Right lobe of liver (tissue), 6 donors: ENCODE measurements around the gene SYNE2. TPM values are rescaled to one million over a fixed set of nuclear protein-coding genes. Genes with fewer than 3 reads are reported as not detected.

Experiments
- ATAC-seq, 4 donors: fragments of 200-7000 bp; cut with Tn5 transposase; one replicate each; pipeline ENCODE4 v1.9.1; 2020; ENCODE audit warnings: mild to moderate bottlenecking in 4 of 4, moderate library complexity in 4 of 4
- DNase-seq, 3 donors: peaks; one replicate each; pipeline ENCODE4 v3.0.0-alpha.2; 2020
- H3K27ac ChIP-seq, 3 donors: fragments of 200-600 bp; one replicate each; pipeline ENCODE4 v1.8.0; 2022
- H3K27me3 ChIP-seq, 2 donors: fragments of 200-600 bp; one replicate each; pipeline ENCODE4 v1.8.0; 2022
- H3K36me3 ChIP-seq, 4 donors: fragments of 200-600 bp; sonication (generic) in 1 of 4; one replicate each; pipeline versions ENCODE4 v1.5.1 to v1.8.0; 2017 to 2022; ENCODE audit warnings: control low read depth in 1 of 4
- H3K4me1 ChIP-seq, 4 donors: fragments of 200-600 bp; sonication (generic) in 1 of 4; one replicate each; pipeline versions ENCODE4 v1.5.1 to v1.8.0; 2017 to 2022; ENCODE audit warnings: control low read depth in 1 of 4
- H3K4me3 ChIP-seq, 3 donors: fragments of 200-600 bp; one replicate each; pipeline ENCODE4 v1.8.0; 2022
- H3K9me3 ChIP-seq, 4 donors: fragments of 200-600 bp; sonication (generic) in 1 of 4; one replicate each; pipeline versions ENCODE4 v1.5.1 to v1.8.0; 2017 to 2022; ENCODE audit warnings: control low read depth in 1 of 4
- POLR2A ChIP-seq: fragments of 450-650 bp; IDR thresholded peaks from one replicate; pipeline ENCODE4 v1.6.1; 2017; ENCODE audit warnings: antibody characterized with exemption, mild to moderate bottlenecking
- WGBS: methylation state at CpG from one replicate; pipeline ENCODE4 v1.1.6; 2018; ENCODE audit warnings: low coverage, low lambda C conversion rate; ENCODE audit not compliant: insufficient coverage; ENCODE audit errors: missing lambda C conversion rate; 5-methylcytosine and 5-hydroxymethylcytosine counted together
- intact Hi-C, 2 donors: fragments of 100-400 bp; cut with DNase I; formaldehyde crosslinking; loops; one replicate each; pipeline versions ENCODE4 v1.11.2 to v1.14.1; 2022
- total RNA-seq, 6 experiments: library from RNA; depleted of rRNA in 2 of 6; stranded (reverse); fragments of >200 nt in 2 of 6; fragmentation: NEBNext Ultra II Directional in 3 of 6; extraction: Animal tissue kit (Norgen Biotek cat#: 25700) in 3 of 6; gene quantifications; one replicate each; pipeline versions ENCODE4 v1.1.0 to v1.2.4, GENCODE V29; 2016 to 2023
- TF ChIP-seq, protein P1 (sequence below), 4 donors: fragments of 200-600 bp in 3 of 4; fragments of 450-650 bp in 1 of 4; IDR thresholded peaks; one replicate each; pipeline versions ENCODE4 v1.5.1 to v1.8.0; 2016 to 2022; ENCODE audit warnings: antibody characterized with exemption in 4 of 4, mild to moderate bottlenecking in 2 of 4
- donor health status: DM: no; HTN: yes; CAD: no.
- donor health status: DM: no; HTN: no; CAD: no.
- donor health status: DM: no; HTN: no; CAD: no.
- donor health status: DM: no; HTN: yes; CAD: no.
- donor health status: DM: no; HTN: yes; CAD: no.

Gene SYNE2
- total RNA-seq, 6 experiments from 2014 or later = 34.6 to 118 (median 47.8) TPM

- DNase-seq = no peak
Measured at GRCh38 chr14:64186231-64187129, 333.7 kb downstream of the SYNE2 start.

GRCh38 chr14:64187331-64187730 is 334.5 kb downstream of the SYNE2 start:
- WGBS = 79% methylated on average over 3 of the region's 3 CpGs
- no peak for TF ChIP-seq POLR2A
- TF ChIP-seq, protein P1, sequence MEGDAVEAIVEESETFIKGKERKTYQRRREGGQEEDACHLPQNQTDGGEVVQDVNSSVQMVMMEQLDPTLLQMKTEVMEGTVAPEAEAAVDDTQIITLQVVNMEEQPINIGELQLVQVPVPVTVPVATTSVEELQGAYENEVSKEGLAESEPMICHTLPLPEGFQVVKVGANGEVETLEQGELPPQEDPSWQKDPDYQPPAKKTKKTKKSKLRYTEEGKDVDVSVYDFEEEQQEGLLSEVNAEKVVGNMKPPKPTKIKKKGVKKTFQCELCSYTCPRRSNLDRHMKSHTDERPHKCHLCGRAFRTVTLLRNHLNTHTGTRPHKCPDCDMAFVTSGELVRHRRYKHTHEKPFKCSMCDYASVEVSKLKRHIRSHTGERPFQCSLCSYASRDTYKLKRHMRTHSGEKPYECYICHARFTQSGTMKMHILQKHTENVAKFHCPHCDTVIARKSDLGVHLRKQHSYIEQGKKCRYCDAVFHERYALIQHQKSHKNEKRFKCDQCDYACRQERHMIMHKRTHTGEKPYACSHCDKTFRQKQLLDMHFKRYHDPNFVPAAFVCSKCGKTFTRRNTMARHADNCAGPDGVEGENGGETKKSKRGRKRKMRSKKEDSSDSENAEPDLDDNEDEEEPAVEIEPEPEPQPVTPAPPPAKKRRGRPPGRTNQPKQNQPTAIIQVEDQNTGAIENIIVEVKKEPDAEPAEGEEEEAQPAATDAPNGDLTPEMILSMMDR (IDR thresholded peaks at IDR 0.05) = no peak
- ATAC-seq (no peak), DNase-seq (no peak)
- H3K36me3 ChIP-seq = peaks cover 0 to 33% (median 15%) of the 10 kb centered on the region in 4 donors
- no peaks in the 10 kb centered on the region for H3K4me1 ChIP-seq
- H3K27me3 ChIP-seq = no peaks in the 10 kb centered on the region
- no peaks in the 10 kb centered on the region for H3K9me3 ChIP-seq
- no peak overlapping the region for H3K4me3 ChIP-seq
- intact Hi-C loops = no loop called here
- H3K27ac ChIP-seq = no peak overlapping the region

More at GRCh38 chr14:64186231-64187129, 333.7 kb downstream of the SYNE2 start:
- H3K4me3 ChIP-seq = no peak overlapping the region
- intact Hi-C loops = no loop called here
- peaks cover 0 to 33% (median 15%) of the 10 kb centered on the region in 4 donors for H3K36me3 ChIP-seq
- TF ChIP-seq, protein P1 (IDR thresholded peaks at IDR 0.05) = no peak
- no peak for TF ChIP-seq POLR2A
- peak in 1 of 4 donors; percentile 17 for ATAC-seq
- H3K4me1 ChIP-seq = no peaks in the 10 kb centered on the region
- WGBS = 86% methylated on average over 11 of the region's 12 CpGs
- no peak overlapping the region for H3K27ac ChIP-seq
- no peaks in the 10 kb centered on the region for H3K27me3 ChIP-seq
- no peaks in the 10 kb centered on the region for H3K9me3 ChIP-seq

- no peaks in the 10 kb centered on the region for H3K9me3 ChIP-seq
- H3K4me3 ChIP-seq = no peak overlapping the region
- DNase-seq = no peak
- 100% methylated on average over 3 of the region's 3 CpGs for WGBS
- no peaks in the 10 kb centered on the region for H3K27me3 ChIP-seq
- ATAC-seq = no peak
- intact Hi-C loops = no loop called here
- peaks cover 0 to 37% (median 19%) of the 10 kb centered on the region in 4 donors for H3K36me3 ChIP-seq
- H3K4me1 ChIP-seq = no peaks in the 10 kb centered on the region
- H3K27ac ChIP-seq = no peak overlapping the region
- no peak for TF ChIP-seq POLR2A
- TF ChIP-seq, protein P1 (IDR thresholded peaks at IDR 0.05) = no peak
Measured at GRCh38 chr14:64190974-64191502, 338.2 kb downstream of the SYNE2 start.

- Histone ChIP-seq H3K4me1 (no peaks in the 10 kb centered on the region), H3K9me3 (no peaks in the 10 kb centered on the region), H3K27me3 (no peaks in the 10 kb centered on the region), H3K27ac (no peak overlapping the region), H3K36me3 (peaks cover 0 to 37% (median 17%) of the 10 kb centered on the region in 4 donors), H3K4me3 (no peak overlapping the region)
- no peak for ATAC-seq
- intact Hi-C loops = no loop called here
- no peak for TF ChIP-seq POLR2A
- TF ChIP-seq, protein P1 (IDR thresholded peaks at IDR 0.05) = no peak
- no peak for DNase-seq
- WGBS = 92% methylated on average over 2 of the region's 2 CpGs
Measured at GRCh38 chr14:64191756-64192155, 339.0 kb downstream of the SYNE2 start.
